ENCODE data around the gene MRPL16.

The MRPL16 gene

DNA sequence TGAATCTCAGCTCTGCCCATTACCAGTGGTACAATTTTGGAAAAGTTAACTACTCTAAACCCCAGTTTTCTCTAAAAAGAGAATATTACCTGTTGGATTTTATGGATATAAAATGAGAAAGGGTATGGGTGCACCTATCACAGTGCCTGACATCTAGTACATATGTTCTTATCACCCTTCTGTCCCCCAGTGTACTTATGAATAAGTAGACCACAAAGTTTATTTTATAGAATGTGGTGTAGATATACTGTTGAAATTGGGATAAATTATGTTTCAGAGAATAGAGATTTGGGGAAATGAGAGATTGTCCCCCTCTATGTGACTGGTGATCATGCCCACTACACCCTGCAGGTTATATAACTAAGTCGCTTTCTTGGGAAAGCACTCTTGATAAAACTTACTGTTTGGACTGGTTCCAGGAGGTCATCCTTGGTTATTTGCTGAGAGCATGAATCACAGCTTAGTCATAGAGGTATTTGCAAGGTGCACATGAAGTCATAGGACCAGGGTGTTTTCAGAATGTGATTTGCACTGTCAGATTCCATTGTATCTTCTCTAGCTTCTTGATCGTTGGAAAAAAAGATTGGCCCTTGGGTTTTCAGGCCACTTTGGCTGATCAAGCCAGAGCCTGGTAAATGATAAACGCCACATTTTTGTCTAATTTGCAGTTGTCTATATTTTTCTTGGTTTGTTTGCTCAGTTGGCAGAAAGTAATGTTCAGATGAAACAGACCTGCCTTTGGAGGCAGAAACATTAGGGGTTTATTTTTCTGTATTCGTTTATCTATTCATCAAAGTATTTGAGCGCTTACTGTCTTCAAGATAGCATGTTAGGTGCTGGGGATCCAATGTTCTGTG, 34.1 kb downstream of the MRPL16 start:
- peaks cover 68% of the 10 kb centered on the region for H3K36me3 Mint-ChIP-seq (ENCODE audit: low read depth)
- no peaks in the 10 kb centered on the region for H3K9me3 Mint-ChIP-seq
- H3K27me3 Mint-ChIP-seq, result no peaks in the 10 kb centered on the region
- H3K4me1 Mint-ChIP-seq (ENCODE audit: low read depth), result peaks cover 39% of the 10 kb centered on the region
- H3K4me3 Mint-ChIP-seq, result no peak overlapping the region
- intact Hi-C loops (cut with micrococcal nuclease), result no loop called here
- H3K27ac Mint-ChIP-seq, result no peak overlapping the region

- Mint-ChIP-seq H3K27ac (no peak overlapping the region), H3K27me3 (no peaks in the 10 kb centered on the region), H3K4me3 (no peak overlapping the region), H3K36me3 (ENCODE audit: low read depth) (peaks cover 45% of the 10 kb centered on the region), H3K4me1 (ENCODE audit: low read depth) (peaks cover 19% of the 10 kb centered on the region), H3K9me3 (no peaks in the 10 kb centered on the region)
- intact Hi-C loops (cut with micrococcal nuclease), result no loop called here
Observed at GRCh38 chr11:59773083-59773440, 37.5 kb downstream of the MRPL16 start.

GRCh38 chr11:59771605-59772004, 39.0 kb downstream of the MRPL16 start:
- Mint-ChIP-seq H3K4me3 (peak overlapping the region; percentile 60), H3K4me1 (ENCODE audit: low read depth) (peaks cover 7% of the 10 kb centered on the region), H3K27me3 (no peaks in the 10 kb centered on the region), H3K27ac (no peak overlapping the region), H3K9me3 (no peaks in the 10 kb centered on the region), H3K36me3 (ENCODE audit: low read depth) (peaks cover 33% of the 10 kb centered on the region)
- intact Hi-C loops (cut with micrococcal nuclease), result no loop called here

- Mint-ChIP-seq H3K27me3 (no peaks in the 10 kb centered on the region), H3K9me3 (no peaks in the 10 kb centered on the region), H3K36me3 (ENCODE audit: low read depth) (peaks cover 26% of the 10 kb centered on the region), H3K4me3 (no peak overlapping the region), H3K4me1 (ENCODE audit: low read depth) (peaks cover 5% of the 10 kb centered on the region), H3K27ac (no peak overlapping the region)
- intact Hi-C loops (cut with micrococcal nuclease), result no loop called here
Observed at GRCh38 chr11:59770869-59771268, 39.7 kb downstream of the MRPL16 start.

GRCh38 chr11:59770319-59770718, 40.3 kb downstream of the MRPL16 start:
- H3K27me3 Mint-ChIP-seq, result no peaks in the 10 kb centered on the region
- intact Hi-C loops (cut with micrococcal nuclease), result no loop called here
- H3K4me3 Mint-ChIP-seq, result no peak overlapping the region
- no peaks in the 10 kb centered on the region for H3K4me1 Mint-ChIP-seq (ENCODE audit: low read depth)
- H3K36me3 Mint-ChIP-seq (ENCODE audit: low read depth), result peaks cover 21% of the 10 kb centered on the region
- no peaks in the 10 kb centered on the region for H3K9me3 Mint-ChIP-seq
- H3K27ac Mint-ChIP-seq, result no peak overlapping the region

DNA sequence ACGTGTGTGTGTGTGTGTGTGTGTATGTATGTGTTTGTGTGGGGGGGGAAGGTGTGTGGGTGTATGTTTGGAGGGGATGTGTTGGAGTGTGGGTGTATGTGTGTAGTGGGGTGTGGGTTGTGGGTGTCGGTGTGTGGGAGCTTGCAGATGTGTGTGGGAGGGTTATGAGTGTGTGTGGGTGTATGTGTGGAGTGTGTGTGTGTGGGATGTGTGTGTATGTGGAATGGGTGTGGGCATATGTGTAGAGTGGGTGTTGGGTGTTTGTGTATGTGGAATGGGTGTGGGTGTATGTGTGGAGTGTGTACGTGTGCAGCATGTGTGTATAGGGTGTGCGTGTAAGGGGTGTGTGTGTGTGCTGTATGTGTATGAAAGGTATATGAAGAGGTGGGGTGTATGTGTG, 40.8 kb downstream of the MRPL16 start:
- H3K27me3 Mint-ChIP-seq, result no peaks in the 10 kb centered on the region
- H3K27ac Mint-ChIP-seq, result no peak overlapping the region
- intact Hi-C loops (cut with micrococcal nuclease), result no loop called here
- H3K36me3 Mint-ChIP-seq (ENCODE audit: low read depth), result peaks cover 18% of the 10 kb centered on the region
- H3K4me1 Mint-ChIP-seq (ENCODE audit: low read depth), result no peaks in the 10 kb centered on the region
- H3K9me3 Mint-ChIP-seq, result no peaks in the 10 kb centered on the region
- no peak overlapping the region for H3K4me3 Mint-ChIP-seq

DNA sequence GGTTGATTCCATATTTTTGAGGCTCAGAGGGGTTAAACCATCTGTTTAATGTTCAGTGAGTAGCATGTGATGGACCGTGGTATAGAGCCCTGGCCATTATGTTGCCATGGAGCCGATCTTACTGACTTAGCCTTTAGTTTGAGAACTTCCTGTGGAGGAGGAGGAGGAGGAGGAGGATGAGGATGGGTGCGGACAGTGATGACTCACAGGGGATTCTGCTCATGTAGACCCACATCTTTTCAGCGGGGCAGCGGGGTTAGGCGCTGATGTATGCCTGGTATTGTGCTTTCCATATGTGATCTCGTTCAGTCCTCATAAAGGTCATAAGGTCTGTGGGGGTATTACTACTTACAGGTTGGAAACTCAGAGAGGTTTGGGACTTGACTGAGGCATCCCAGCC, 41.5 kb downstream of the MRPL16 start:
- no peaks in the 10 kb centered on the region for H3K9me3 Mint-ChIP-seq
- H3K27me3 Mint-ChIP-seq, result no peaks in the 10 kb centered on the region
- no peaks in the 10 kb centered on the region for H3K4me1 Mint-ChIP-seq (ENCODE audit: low read depth)
- intact Hi-C loops (cut with micrococcal nuclease), result no loop called here
- no peak overlapping the region for H3K27ac Mint-ChIP-seq
- H3K36me3 Mint-ChIP-seq (ENCODE audit: low read depth), result peaks cover 13% of the 10 kb centered on the region
- H3K4me3 Mint-ChIP-seq, result no peak overlapping the region

- intact Hi-C loops (cut with micrococcal nuclease), result no loop called here
- Mint-ChIP-seq H3K4me3 (peak overlapping the region; percentile 21), H3K4me1 (ENCODE audit: low read depth) (peaks cover 11% of the 10 kb centered on the region), H3K9me3 (no peaks in the 10 kb centered on the region), H3K36me3 (ENCODE audit: low read depth) (peaks cover 16% of the 10 kb centered on the region), H3K27ac (no peak overlapping the region), H3K27me3 (no peaks in the 10 kb centered on the region)
Observed at GRCh38 chr11:59767225-59767611, 43.4 kb downstream of the MRPL16 start.

DNA sequence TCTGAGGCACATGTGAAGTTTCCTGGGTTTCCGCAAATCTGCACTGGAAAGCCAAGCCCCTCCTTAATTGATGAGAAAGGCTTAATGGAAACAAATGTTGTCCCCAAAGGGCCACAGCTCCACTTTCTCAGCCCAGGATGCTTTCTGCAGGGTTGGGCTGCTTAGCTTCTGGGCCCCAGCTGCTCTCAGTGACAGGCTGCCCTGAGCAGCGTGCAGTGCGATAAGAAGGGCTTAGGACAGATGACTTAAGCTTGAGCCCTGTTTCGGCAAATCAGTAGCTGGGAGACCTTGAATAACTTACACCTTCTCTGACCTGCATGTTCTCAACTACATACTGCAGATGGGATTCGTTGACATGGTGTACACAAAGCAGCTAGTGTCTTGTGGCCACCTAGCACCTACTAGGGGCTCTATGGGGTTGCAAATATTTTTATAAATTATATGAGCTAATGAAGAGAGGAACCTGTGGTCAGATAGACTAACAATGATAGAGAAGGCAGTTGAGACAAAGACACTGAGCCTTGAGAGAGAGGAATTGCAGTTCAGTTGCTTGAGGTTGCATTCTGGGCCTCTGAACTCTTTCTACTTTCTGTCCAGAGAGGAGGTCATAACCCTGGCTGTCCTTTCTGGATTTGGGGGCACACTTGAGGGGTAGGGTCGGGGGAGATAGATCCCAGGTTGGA, 43.9 kb downstream of the MRPL16 start:
- Mint-ChIP-seq H3K36me3 (ENCODE audit: low read depth) (peaks cover 22% of the 10 kb centered on the region), H3K4me1 (ENCODE audit: low read depth) (peaks cover 16% of the 10 kb centered on the region), H3K9me3 (no peaks in the 10 kb centered on the region), H3K27ac (no peak overlapping the region), H3K27me3 (no peaks in the 10 kb centered on the region), H3K4me3 (peak overlapping the region; percentile 21)
- intact Hi-C loops (cut with micrococcal nuclease), result no loop called here

DNA sequence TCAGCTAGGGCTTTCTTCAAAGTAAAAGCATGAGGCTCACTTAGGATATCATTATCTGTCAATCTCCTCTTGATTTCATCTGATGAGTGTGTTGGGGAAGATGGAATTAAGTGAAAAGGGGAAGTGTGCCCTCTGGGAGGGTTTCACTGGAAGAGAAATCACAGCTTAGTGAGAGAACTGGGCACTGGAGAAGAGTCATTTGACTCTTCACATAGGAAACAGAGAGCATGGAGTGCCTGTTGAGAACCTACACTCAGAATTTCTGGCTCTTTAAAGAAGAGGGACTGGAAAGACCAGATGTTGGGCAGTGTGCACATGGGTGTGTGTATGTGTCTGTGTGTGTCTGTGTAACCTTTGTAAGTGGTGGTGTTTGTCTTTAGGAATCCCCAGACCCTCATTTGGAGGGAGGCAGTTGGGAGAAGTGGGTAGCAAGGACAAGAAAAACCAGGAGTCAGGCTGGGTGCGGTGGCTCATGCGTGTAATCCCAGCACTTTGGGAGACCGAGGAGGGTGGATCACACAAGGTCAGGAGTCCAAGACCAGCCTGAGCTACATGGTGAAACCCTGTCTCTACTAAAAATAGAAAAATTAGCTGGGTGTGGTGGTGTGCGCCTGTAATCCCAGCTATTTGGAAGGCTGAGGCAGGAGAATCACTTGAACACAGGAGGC, 45.4 kb downstream of the MRPL16 start:
- H3K27ac Mint-ChIP-seq, result no peak overlapping the region
- H3K9me3 Mint-ChIP-seq, result no peaks in the 10 kb centered on the region
- intact Hi-C loops (cut with micrococcal nuclease), result no loop called here
- no peaks in the 10 kb centered on the region for H3K27me3 Mint-ChIP-seq
- H3K36me3 Mint-ChIP-seq (ENCODE audit: low read depth), result peaks cover 37% of the 10 kb centered on the region
- H3K4me3 Mint-ChIP-seq, result peak overlapping the region; percentile 75
- peaks cover 31% of the 10 kb centered on the region for H3K4me1 Mint-ChIP-seq (ENCODE audit: low read depth)

DNA sequence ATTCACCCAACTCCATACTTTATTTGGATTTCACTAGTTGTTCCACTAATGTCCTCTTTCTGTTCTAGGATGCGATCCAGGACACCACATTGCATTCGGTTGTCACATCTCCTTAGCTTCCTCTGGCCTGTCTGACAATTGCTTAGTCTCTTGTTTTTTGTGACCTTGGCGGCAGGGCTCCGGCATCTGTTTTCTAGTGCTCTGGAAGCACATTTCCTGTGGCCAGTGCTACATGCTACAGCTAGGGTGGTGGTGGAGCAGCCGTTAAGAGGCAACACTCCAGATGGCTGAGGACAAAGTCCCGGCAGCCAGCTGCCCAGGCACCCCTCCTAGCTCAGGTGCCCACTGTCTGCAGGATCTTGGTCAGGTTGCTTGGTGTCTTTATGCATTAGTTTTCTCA, 48.6 kb downstream of the MRPL16 start:
- H3K4me3 Mint-ChIP-seq, result no peak overlapping the region
- intact Hi-C loops (cut with micrococcal nuclease), result no loop called here
- H3K9me3 Mint-ChIP-seq, result no peaks in the 10 kb centered on the region
- no peaks in the 10 kb centered on the region for H3K27me3 Mint-ChIP-seq
- H3K27ac Mint-ChIP-seq, result peak overlapping the region; percentile 66
- H3K36me3 Mint-ChIP-seq (ENCODE audit: low read depth), result peaks cover 64% of the 10 kb centered on the region
- peaks cover 62% of the 10 kb centered on the region for H3K4me1 Mint-ChIP-seq (ENCODE audit: low read depth)

GRCh38 chr11:59760771-59761170, 49.8 kb downstream of the MRPL16 start:
- Mint-ChIP-seq H3K27ac (peak overlapping the region; percentile 17), H3K4me1 (ENCODE audit: low read depth) (peaks cover 73% of the 10 kb centered on the region), H3K27me3 (no peaks in the 10 kb centered on the region), H3K4me3 (no peak overlapping the region), H3K36me3 (ENCODE audit: low read depth) (peaks cover 70% of the 10 kb centered on the region), H3K9me3 (no peaks in the 10 kb centered on the region)
- intact Hi-C loops (cut with micrococcal nuclease), result no loop called here

DNA sequence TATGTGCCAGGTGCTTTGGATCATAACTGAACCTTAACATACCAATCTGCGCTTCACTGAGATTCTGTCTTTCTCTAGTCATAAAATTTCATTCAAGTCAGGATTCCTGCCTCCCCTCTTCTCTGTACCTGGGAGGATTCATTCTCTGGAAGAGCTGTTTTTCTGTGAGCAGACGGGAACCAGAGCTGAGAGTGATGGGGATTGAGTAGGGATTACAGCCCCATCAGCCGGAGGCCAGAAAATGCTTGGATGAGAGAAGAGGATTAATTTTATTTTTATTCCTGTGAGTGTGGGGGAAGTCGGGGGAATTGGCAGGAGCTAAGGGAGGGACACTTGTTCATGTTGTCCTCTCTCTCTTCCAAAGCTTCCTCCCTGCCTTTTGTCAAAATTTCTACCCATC, 50.7 kb downstream of the MRPL16 start:
- intact Hi-C loops (cut with micrococcal nuclease), result no loop called here
- no peaks in the 10 kb centered on the region for H3K9me3 Mint-ChIP-seq
- H3K36me3 Mint-ChIP-seq (ENCODE audit: low read depth), result peaks cover 78% of the 10 kb centered on the region
- H3K27me3 Mint-ChIP-seq, result no peaks in the 10 kb centered on the region
- H3K27ac Mint-ChIP-seq, result no peak overlapping the region
- H3K4me1 Mint-ChIP-seq (ENCODE audit: low read depth), result peaks cover 77% of the 10 kb centered on the region
- no peak overlapping the region for H3K4me3 Mint-ChIP-seq

DNA sequence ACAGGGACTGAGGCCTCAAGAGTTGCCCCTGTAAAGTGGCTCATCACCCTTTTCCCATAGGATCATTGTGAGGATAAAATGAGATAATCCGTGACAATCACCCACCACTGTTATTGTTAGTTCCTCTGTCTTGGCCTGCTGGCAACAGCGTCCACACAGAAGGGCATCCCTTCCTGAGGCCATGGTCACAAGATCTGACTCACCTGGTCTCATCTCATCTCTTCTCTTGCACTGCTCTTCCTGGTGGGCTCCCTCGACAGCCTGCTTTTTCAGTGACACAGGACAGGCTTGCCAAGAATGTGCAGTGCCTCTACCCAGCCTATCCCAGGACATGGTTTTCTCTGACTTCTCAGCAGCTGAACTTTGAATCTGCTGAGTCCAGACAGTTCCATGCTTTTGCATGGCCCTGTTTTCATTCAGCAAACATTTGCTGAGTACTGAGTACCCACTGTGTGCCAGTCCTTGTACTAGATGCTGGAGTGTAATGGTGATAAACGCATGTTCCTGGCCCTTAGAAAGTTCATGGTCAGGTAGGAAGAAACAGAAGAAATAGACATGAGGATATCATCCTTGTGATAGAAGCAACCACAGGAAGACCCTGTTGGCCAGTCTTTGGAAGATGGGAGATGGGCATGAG, 52.1 kb downstream of the MRPL16 start:
- Mint-ChIP-seq H3K27ac (peak overlapping the region; percentile 86), H3K4me1 (ENCODE audit: low read depth) (peaks cover 88% of the 10 kb centered on the region), H3K27me3 (no peaks in the 10 kb centered on the region), H3K36me3 (ENCODE audit: low read depth) (peaks cover 79% of the 10 kb centered on the region), H3K4me3 (no peak overlapping the region), H3K9me3 (no peaks in the 10 kb centered on the region)
- intact Hi-C loops (cut with micrococcal nuclease), result no loop called here
